Esophagus squamous epithelium (tissue), 5 donors: ENCODE measurements around the gene PTGS2. TPM values are rescaled to one million over a fixed set of nuclear protein-coding genes. Genes with fewer than 3 reads are reported as not detected.

Experiments used
- DNase-seq: peaks from one replicate; lab custom pipeline; 2025; lab: John Stamatoyannopoulos, UW
- H3K27ac ChIP-seq, 4 donors: fragments of 200-600 bp; sonication (generic); one replicate each; pipeline ENCODE4 v1.5.1; 2016 to 2019; ENCODE audit warnings: mild to moderate bottlenecking in 1 of 4
- H3K27me3 ChIP-seq, 4 donors: fragments of 200-600 bp; sonication (generic); 1 replicate in 3 of 4; 2 replicates in 1 of 4; pipeline versions ENCODE4 v1.5.1 to v1.6.0; 2017 to 2021; ENCODE audit warnings: antibody characterized with exemption in 1 of 4
- H3K36me3 ChIP-seq, 3 donors: fragments of 200-600 bp; sonication (generic); one replicate each; pipeline ENCODE4 v1.5.1; 2016 to 2019
- H3K4me1 ChIP-seq, 3 donors: fragments of 200-600 bp; sonication (generic); one replicate each; pipeline ENCODE4 v1.5.1; 2017 to 2019
- H3K4me3 ChIP-seq, 4 donors: fragments of 200-600 bp; sonication (generic); 1 replicate in 3 of 4; 2 replicates in 1 of 4; pipeline ENCODE4 v1.5.1; 2016 to 2019; ENCODE audit warnings: mild to moderate bottlenecking in 2 of 4, moderate library complexity in 1 of 4
- H3K9me3 ChIP-seq, 3 donors: fragments of 200-600 bp; sonication (generic); one replicate each; pipeline ENCODE4 v1.5.1; 2016 to 2019
- POLR2A ChIP-seq, 4 donors: fragments of 450-650 bp; IDR thresholded peaks; one replicate each; pipeline ENCODE4 v1.6.1; 2017; ENCODE audit warnings: antibody characterized with exemption in 4 of 4, mild to moderate bottlenecking in 4 of 4, moderate library complexity in 3 of 4
- WGBS, 2 donors: methylation state at CpG; one replicate each; pipeline ENCODE4 v1.1.5; 2018; 5-methylcytosine and 5-hydroxymethylcytosine counted together
- intact Hi-C: fragments of 100-400 bp; cut with DNase I; formaldehyde crosslinking; loops from one replicate; pipeline ENCODE4 v1.15.0; 2022
- total RNA-seq, 4 donors: library from RNA; depleted of rRNA; stranded (reverse); fragments of >200 nt; gene quantifications; one replicate each; pipeline ENCODE4 v1.1.0, GENCODE V29; 2016
- TF ChIP-seq, protein P1 (sequence below), 6 experiments: fragments of 450-650 bp in 4 of 6; fragments of 200-600 bp in 2 of 6; sonication (generic) in 2 of 6; IDR thresholded peaks; one replicate each; pipeline ENCODE4 v1.5.1; 2016 to 2019; ENCODE audit warnings: antibody characterized with exemption in 6 of 6, mild to moderate bottlenecking in 4 of 6, moderate library complexity in 4 of 6
- donor health status: DM: yes; HTN: yes; CAD: no.

Gene PTGS2
- 1 to 10 TPM; 1.1 to 4.1 (median 2.0) TPM for total RNA-seq

DNA sequence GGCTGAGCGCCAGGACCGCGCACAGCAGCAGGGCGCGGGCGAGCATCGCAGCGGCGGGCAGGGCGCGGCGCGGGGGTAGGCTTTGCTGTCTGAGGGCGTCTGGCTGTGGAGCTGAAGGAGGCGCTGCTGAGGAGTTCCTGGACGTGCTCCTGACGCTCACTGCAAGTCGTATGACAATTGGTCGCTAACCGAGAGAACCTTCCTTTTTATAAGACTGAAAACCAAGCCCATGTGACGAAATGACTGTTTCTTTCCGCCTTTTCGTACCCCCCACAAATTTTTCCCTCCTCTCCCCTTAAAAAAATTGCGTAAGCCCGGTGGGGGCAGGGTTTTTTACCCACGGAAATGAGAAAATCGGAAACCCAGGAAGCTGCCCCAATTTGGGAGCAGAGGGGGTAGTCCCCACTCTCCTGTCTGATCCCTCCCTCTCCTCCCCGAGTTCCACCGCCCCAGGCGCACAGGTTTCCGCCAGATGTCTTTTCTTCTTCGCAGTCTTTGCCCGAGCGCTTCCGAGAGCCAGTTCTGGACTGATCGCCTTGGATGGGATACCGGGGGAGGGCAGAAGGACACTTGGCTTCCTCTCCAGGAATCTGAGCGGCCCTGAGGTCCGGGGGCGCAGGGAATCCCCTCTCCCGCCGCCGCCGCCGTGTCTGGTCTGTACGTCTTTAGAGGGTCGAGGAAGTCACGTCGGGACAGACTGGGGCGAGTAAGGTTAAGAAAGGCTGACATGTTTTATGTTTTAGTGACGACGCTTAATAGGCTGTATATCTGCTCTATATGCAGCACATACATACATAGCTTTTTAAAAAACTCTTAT is at the start of gene PTGS2:
PTGS2 (minus strand) TSS at position 179 of the 817 bp plus-strand sequence; CDS start at position 46, 133 bp downstream.
- Histone ChIP-seq H3K36me3 (peaks cover 0 to 13% (median 0%) of the 10 kb centered on the region in 3 donors), H3K4me3 (peak within 1 kb of the TSS; percentile 51 to 78 (median 63)), H3K27me3 (no peaks in the 10 kb centered on the region), H3K4me1 (peaks cover 0 to 16% (median 0%) of the 10 kb centered on the region in 3 donors), H3K27ac (peak within 1 kb of the TSS; percentile 78 to 92 (median 88)), H3K9me3 (no peaks in the 10 kb centered on the region)
- TF ChIP-seq, protein P1, sequence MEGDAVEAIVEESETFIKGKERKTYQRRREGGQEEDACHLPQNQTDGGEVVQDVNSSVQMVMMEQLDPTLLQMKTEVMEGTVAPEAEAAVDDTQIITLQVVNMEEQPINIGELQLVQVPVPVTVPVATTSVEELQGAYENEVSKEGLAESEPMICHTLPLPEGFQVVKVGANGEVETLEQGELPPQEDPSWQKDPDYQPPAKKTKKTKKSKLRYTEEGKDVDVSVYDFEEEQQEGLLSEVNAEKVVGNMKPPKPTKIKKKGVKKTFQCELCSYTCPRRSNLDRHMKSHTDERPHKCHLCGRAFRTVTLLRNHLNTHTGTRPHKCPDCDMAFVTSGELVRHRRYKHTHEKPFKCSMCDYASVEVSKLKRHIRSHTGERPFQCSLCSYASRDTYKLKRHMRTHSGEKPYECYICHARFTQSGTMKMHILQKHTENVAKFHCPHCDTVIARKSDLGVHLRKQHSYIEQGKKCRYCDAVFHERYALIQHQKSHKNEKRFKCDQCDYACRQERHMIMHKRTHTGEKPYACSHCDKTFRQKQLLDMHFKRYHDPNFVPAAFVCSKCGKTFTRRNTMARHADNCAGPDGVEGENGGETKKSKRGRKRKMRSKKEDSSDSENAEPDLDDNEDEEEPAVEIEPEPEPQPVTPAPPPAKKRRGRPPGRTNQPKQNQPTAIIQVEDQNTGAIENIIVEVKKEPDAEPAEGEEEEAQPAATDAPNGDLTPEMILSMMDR (IDR thresholded peaks at IDR 0.05), result peak in 5 of 6 experiments; percentile 22 to 54 (median 39)
- peak in 2 of 4 donors; percentile 78 to 82 for TF ChIP-seq POLR2A (IDR thresholded peaks at IDR 0.05)
- intact Hi-C loops, result loop anchor here (5.0 to 10.0 kb wide), 2 partner anchors 73 to 304 kb away; no protein-coding TSS in a partner anchor
- WGBS, 2 donors, result 0 to 5% methylated on average over 18 to 31 of the region's 52 CpGs
- DNase-seq, result no peak

DNA sequence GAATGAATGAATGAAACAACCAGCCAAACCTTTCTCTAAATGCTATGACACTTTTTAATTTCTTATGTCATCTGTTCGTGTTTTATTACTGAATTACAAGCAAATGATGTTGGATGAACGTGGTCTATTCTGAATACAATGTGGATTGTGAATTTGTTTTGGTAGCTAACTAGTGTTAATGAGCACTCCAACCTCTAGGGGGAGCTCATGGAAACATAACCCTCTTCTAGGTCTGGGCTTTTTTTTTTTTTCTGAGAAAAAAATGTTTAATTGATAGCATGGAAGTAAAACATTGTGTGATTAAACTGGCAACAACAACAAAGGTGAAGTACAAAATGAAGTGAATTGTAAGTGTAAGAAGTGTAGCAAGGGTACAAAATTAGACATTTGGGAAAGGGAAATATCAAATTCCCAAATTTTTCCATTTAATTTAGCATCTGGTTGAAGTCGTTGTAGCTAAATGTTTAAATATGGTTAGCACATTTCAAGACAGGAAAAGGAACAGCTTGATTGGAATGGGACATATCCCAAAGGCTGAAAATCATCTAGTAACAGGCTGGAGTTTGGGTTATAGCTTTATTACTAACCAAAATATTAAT is 42.6 kb upstream of the PTGS2 start:
- Histone ChIP-seq H3K9me3 (no peaks in the 10 kb centered on the region), H3K27me3 (no peaks in the 10 kb centered on the region), H3K36me3 (no peaks in the 10 kb centered on the region), H3K4me3 (no peak overlapping the region), H3K4me1 (no peaks in the 10 kb centered on the region), H3K27ac (no peak overlapping the region)
- intact Hi-C loops, result no loop called here
- TF ChIP-seq, protein P1 (IDR thresholded peaks at IDR 0.05), result peak in 4 of 6 experiments; percentile 27 to 52 (median 42)
- TF ChIP-seq POLR2A (IDR thresholded peaks at IDR 0.05), result no peak
- 46 to 52% methylated on average over 3 of the region's 3 CpGs for WGBS, 2 donors
- DNase-seq, result no peak

DNA sequence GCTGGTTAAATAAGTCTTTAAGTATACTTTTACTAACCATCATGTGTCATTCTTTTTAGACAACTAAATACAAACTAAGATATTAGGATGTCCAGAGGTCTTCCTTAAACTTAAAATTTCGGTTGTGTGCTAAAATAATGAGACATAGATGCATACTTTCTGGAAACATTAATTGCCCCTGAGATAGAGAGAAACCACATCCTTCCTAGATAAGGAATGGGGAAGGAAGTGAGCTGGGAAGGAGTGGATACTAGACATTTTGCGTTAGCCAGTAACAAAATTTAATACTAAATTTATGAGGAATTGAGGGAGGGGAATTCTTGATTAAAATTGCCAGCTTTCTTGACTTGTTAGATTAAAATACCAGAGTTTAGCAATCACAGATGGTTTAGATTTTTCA is 37.1 kb upstream of the PTGS2 start:
- no peaks in the 10 kb centered on the region for H3K4me1 ChIP-seq
- intact Hi-C loops, result no loop called here
- WGBS, 2 donors, result 60 to 67% methylated on average over 2 of the region's 2 CpGs
- no peak for DNase-seq
- no peaks in the 10 kb centered on the region for H3K9me3 ChIP-seq
- no peak overlapping the region for H3K27ac ChIP-seq
- H3K4me3 ChIP-seq, result no peak overlapping the region
- TF ChIP-seq, protein P1 (IDR thresholded peaks at IDR 0.05), result no peak
- TF ChIP-seq POLR2A (IDR thresholded peaks at IDR 0.05), result no peak
- H3K27me3 ChIP-seq, result no peaks in the 10 kb centered on the region
- no peaks in the 10 kb centered on the region for H3K36me3 ChIP-seq

DNA sequence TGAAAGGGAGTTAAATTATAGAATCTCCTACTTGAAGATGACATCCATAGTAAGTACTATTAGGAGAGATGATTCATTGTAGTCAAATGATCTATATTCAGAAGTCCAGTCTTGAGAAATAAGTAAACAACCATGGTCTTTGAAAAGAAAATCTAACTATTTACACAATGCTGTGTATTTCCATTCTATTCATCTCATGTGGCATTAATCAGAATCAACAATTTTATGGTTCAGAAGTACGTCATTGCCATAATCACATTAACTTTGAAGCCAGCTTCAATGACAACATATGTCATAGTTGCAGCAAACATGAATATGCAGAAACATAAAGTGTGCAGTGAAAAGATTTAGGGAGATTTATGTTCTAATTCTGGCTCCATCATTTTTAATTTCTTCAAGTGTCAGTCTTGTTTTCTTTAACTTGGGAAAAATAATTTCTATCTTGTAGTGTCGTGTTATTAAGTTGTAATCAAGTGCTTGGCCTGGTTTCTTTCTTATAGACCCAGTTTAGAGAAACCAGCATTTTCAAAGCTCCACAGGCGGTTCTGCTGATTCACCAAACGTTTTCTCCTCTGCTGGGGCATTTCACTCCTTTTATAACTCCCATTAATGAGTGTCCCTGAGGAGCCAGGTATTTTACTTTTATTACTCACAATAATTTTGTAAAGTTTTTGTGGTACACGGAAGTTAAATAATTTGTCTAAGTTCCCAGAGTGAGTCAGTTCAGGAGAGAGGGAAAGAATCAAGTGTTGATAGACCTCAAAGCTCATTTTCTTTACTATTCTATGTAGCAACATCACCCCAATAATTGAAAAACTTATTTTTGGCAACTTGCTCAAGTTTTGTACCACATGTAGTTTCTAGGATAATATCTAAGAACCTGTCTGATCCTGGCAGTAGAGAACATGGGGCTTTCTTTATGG is 35.9 kb upstream of the PTGS2 start:
- Histone ChIP-seq H3K9me3 (no peaks in the 10 kb centered on the region), H3K27ac (no peak overlapping the region), H3K4me1 (no peaks in the 10 kb centered on the region), H3K4me3 (no peak overlapping the region), H3K36me3 (no peaks in the 10 kb centered on the region), H3K27me3 (no peaks in the 10 kb centered on the region)
- intact Hi-C loops, result no loop called here
- no peak for TF ChIP-seq POLR2A (IDR thresholded peaks at IDR 0.05)
- TF ChIP-seq, protein P1 (IDR thresholded peaks at IDR 0.05), result no peak
- WGBS, 2 donors, result 58 to 69% methylated on average over 5 of the region's 5 CpGs
- no peak for DNase-seq
